HEK293 (cell line): ENCODE results near the gene ZBTB1.

Experiments used
- CTCF ChIA-PET: fragments of 350-600 bp; formaldehyde crosslinking; extraction: SDS; loops from one replicate; lab custom pipeline; 2021; ENCODE audit warnings: antibody characterized with exemption; lab: Yijun Ruan, JAX
- POLR2A ChIA-PET: fragments of 300-600 bp; formaldehyde crosslinking; extraction: SDS; loops from one replicate; lab custom pipeline; 2020; ENCODE audit warnings: antibody characterized with exemption, inconsistent platforms; lab: Yijun Ruan, JAX
- H3K27ac ChIP-seq: fragments of 200-500 bp; sonication (Bioruptor generic); 2 replicates; pipeline ENCODE4 v1.5.1; 2014; ENCODE audit warnings: low read depth, low read length, control low read depth, inconsistent platforms; ENCODE audit errors: extremely low read depth
- H3K36me3 ChIP-seq, 2 experiments: fragments of 200-500 bp in 1 of 2; sonication (Bioruptor generic) in 1 of 2; 1 replicate in 1 of 2; 2 replicates in 1 of 2; pipeline ENCODE4 v1.5.1; 2014 to 2017; ENCODE audit warnings: inconsistent platforms in 2 of 2, low read length in 2 of 2; ENCODE audit not compliant: control insufficient read depth in 2 of 2, insufficient read depth in 1 of 2
- H3K4me1 ChIP-seq: fragments of 200-500 bp; sonication (Bioruptor generic); 2 replicates; pipeline ENCODE4 v1.5.1; 2014; ENCODE audit warnings: mild to moderate bottlenecking, low read length, inconsistent platforms; ENCODE audit not compliant: control insufficient read depth, insufficient read depth
- H3K4me3 ChIP-seq: 2 replicates; pipeline ENCODE4 v1.5.1; 2011; ENCODE audit warnings: low read depth, mild to moderate bottlenecking, control low read depth, low read length, moderate library complexity
- H3K9me3 ChIP-seq: fragments of 200-500 bp; sonication (Bioruptor generic); 2 replicates; pipeline ENCODE4 v1.5.1; 2014; ENCODE audit warnings: low read depth, low read length, inconsistent platforms; ENCODE audit not compliant: control insufficient read depth, insufficient read depth
- BCL6B ChIP-seq: fragments of 450-650 bp; formaldehyde crosslinking; IDR thresholded peaks from 2 replicates; pipeline ENCODE4 v1.5.1; 2017; ENCODE audit warnings: missing biosample characterization, missing genetic modification characterization
- GFI1B ChIP-seq: fragments of 450-650 bp; formaldehyde crosslinking; IDR thresholded peaks from 2 replicates; pipeline ENCODE4 v1.5.1; 2016; ENCODE audit warnings: missing biosample characterization, missing genetic modification characterization
- KLF16 ChIP-seq: fragments of 450-650 bp; formaldehyde crosslinking; IDR thresholded peaks from 2 replicates; pipeline ENCODE4 v1.5.1; 2017; ENCODE audit warnings: missing biosample characterization, missing genetic modification characterization
- KLF7 ChIP-seq: fragments of 450-650 bp; formaldehyde crosslinking; IDR thresholded peaks from 2 replicates; pipeline ENCODE4 v1.5.1; 2016; ENCODE audit warnings: missing biosample characterization, missing genetic modification characterization, borderline replicate concordance
- KLF8 ChIP-seq: fragments of 450-650 bp; formaldehyde crosslinking; IDR thresholded peaks from 2 replicates; pipeline ENCODE4 v1.5.1; 2016; ENCODE audit warnings: missing biosample characterization, missing genetic modification characterization
- MEIS1 ChIP-seq: sonication (generic); formaldehyde crosslinking; IDR thresholded peaks from 2 replicates; pipeline ENCODE4 v1.8.1; 2022; ENCODE audit warnings: missing genetic modification reagents, mild to moderate bottlenecking, borderline replicate concordance
- MYNN ChIP-seq: fragments of 450-650 bp; formaldehyde crosslinking; IDR thresholded peaks from 2 replicates; pipeline ENCODE4 v1.5.1; 2016; ENCODE audit warnings: missing biosample characterization, missing genetic modification characterization, borderline replicate concordance
- PRDM1 ChIP-seq: fragments of 450-650 bp; formaldehyde crosslinking; IDR thresholded peaks from 2 replicates; pipeline ENCODE4; 2016; ENCODE audit warnings: missing biosample characterization, missing genetic modification characterization
- TRIM28 ChIP-seq: IDR thresholded peaks from 2 replicates; pipeline ENCODE4 v1.6.1; 2011; ENCODE audit warnings: low read length, control low read depth, borderline replicate concordance
- ZBTB21 ChIP-seq: fragments of 450-650 bp; formaldehyde crosslinking; IDR thresholded peaks from 2 replicates; pipeline ENCODE4 v1.5.1; 2017; ENCODE audit warnings: missing biosample characterization, missing genetic modification characterization
- ZFP69B ChIP-seq: fragments of 450-650 bp; formaldehyde crosslinking; IDR thresholded peaks from 2 replicates; pipeline ENCODE4 v1.5.1; 2016; ENCODE audit warnings: missing biosample characterization, missing genetic modification characterization
- ZIC2 ChIP-seq: fragments of 450-650 bp; formaldehyde crosslinking; IDR thresholded peaks from 2 replicates; pipeline ENCODE4 v1.5.1; 2016; ENCODE audit warnings: missing biosample characterization, missing genetic modification characterization
- ZNF114 ChIP-seq: fragments of 450-650 bp; formaldehyde crosslinking; IDR thresholded peaks from 2 replicates; pipeline ENCODE4 v1.5.0; 2017; ENCODE audit warnings: missing biosample characterization, missing genetic modification characterization
- ZNF174 ChIP-seq: fragments of 450-650 bp; formaldehyde crosslinking; IDR thresholded peaks from 2 replicates; pipeline ENCODE4 v1.5.0; 2017; ENCODE audit warnings: missing biosample characterization, mild to moderate bottlenecking, missing genetic modification characterization
- ZNF202 ChIP-seq: fragments of 450-650 bp; formaldehyde crosslinking; IDR thresholded peaks from 2 replicates; pipeline ENCODE4 v1.5.1; 2016; ENCODE audit warnings: missing biosample characterization, missing genetic modification characterization, borderline replicate concordance
- ZNF214 ChIP-seq: fragments of 450-650 bp; formaldehyde crosslinking; IDR thresholded peaks from 2 replicates; pipeline ENCODE4 v1.5.1; 2017; ENCODE audit warnings: missing biosample characterization, mild to moderate bottlenecking, missing genetic modification characterization, borderline replicate concordance
- ZNF223 ChIP-seq: fragments of 450-650 bp; formaldehyde crosslinking; IDR thresholded peaks from 2 replicates; pipeline ENCODE4 v1.5.1; 2016; ENCODE audit warnings: missing biosample characterization, missing genetic modification characterization
- ZNF311 ChIP-seq: fragments of 450-650 bp; formaldehyde crosslinking; IDR thresholded peaks from 2 replicates; pipeline ENCODE4 v1.5.1; 2017; ENCODE audit warnings: missing biosample characterization, missing genetic modification characterization, borderline replicate concordance
- ZNF404 ChIP-seq: fragments of 450-650 bp; formaldehyde crosslinking; IDR thresholded peaks from 2 replicates; pipeline ENCODE4 v1.5.1; 2017; ENCODE audit warnings: missing biosample characterization, missing genetic modification characterization
- ZNF558 ChIP-seq: fragments of 450-650 bp; formaldehyde crosslinking; IDR thresholded peaks from 2 replicates; pipeline ENCODE4 v1.5.1; 2016; ENCODE audit warnings: missing biosample characterization, missing genetic modification characterization
- ZNF560 ChIP-seq: fragments of 450-650 bp; formaldehyde crosslinking; IDR thresholded peaks from 2 replicates; pipeline ENCODE4 v1.5.1; 2017; ENCODE audit warnings: missing biosample characterization, missing genetic modification characterization, borderline replicate concordance
- ZNF561 ChIP-seq: fragments of 450-650 bp; IDR thresholded peaks from 2 replicates; pipeline ENCODE4 v1.5.1; 2018; ENCODE audit warnings: missing biosample characterization, missing genetic modification characterization, borderline replicate concordance
- ZNF626 ChIP-seq: fragments of 450-650 bp; sonication (Bioruptor Pico); formaldehyde crosslinking; IDR thresholded peaks from 2 replicates; pipeline ENCODE4 v1.5.1; 2018; ENCODE audit warnings: missing biosample characterization, missing genetic modification characterization, inconsistent platforms
- ZNF664 ChIP-seq: fragments of 450-650 bp; formaldehyde crosslinking; IDR thresholded peaks from 2 replicates; pipeline ENCODE4 v1.5.1; 2016; ENCODE audit warnings: missing biosample characterization, missing genetic modification characterization
- ZNF747 ChIP-seq: fragments of 450-650 bp; formaldehyde crosslinking; IDR thresholded peaks from 2 replicates; pipeline ENCODE4 v1.5.1; 2016; ENCODE audit warnings: missing biosample characterization, missing genetic modification characterization
- ZSCAN4 ChIP-seq: fragments of 450-650 bp; formaldehyde crosslinking; IDR thresholded peaks from 2 replicates; pipeline ENCODE4 v1.5.1; 2017; ENCODE audit warnings: missing biosample characterization, missing genetic modification characterization
- ZSCAN5A ChIP-seq: fragments of 450-650 bp; formaldehyde crosslinking; IDR thresholded peaks from 2 replicates; pipeline ENCODE4 v1.5.1; 2016; ENCODE audit warnings: missing biosample characterization, missing genetic modification characterization
- TF ChIP-seq, protein P1 (sequence below): fragments of 450-650 bp; formaldehyde crosslinking; IDR thresholded peaks from 2 replicates; pipeline ENCODE4 v1.5.1; 2016; ENCODE audit warnings: missing biosample characterization, missing genetic modification characterization

Gene ZBTB1

DNA sequence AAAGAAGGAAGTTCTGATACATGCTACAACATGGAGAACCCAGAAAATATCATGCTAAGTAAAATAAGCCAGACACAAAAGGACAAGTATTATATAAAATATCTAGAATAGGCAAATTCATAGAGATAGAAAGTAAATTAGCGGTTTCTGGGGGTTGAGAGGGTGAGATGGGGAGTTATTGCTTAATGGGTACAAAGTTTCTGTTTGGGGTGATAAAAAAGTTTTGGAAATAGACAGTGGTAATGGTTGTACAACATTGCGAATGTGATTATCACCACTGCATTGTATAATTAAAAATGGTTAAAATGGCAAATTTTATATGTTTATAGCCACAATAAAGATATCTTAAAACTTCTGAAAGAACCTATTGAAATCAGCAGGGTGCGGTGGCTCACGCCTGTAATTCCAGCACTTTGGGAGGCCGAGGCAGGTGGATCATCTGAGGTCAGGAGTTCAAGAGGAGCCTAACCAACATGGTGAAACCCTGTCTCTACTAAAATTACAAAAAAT, 15.9 kb upstream of the ZBTB1 start:
- H3K9me3 ChIP-seq = no peaks in the 10 kb centered on the region
- TF ChIP-seq ZNF311 = no peak
- no peak for TF ChIP-seq ZSCAN5A (tag by site-specific recombination)
- no peak for TF ChIP-seq KLF16 (tag by site-specific recombination)
- no peak for TF ChIP-seq PRDM1 (tag by site-specific recombination)
- no peak for TF ChIP-seq GFI1B
- TF ChIP-seq, protein P1, sequence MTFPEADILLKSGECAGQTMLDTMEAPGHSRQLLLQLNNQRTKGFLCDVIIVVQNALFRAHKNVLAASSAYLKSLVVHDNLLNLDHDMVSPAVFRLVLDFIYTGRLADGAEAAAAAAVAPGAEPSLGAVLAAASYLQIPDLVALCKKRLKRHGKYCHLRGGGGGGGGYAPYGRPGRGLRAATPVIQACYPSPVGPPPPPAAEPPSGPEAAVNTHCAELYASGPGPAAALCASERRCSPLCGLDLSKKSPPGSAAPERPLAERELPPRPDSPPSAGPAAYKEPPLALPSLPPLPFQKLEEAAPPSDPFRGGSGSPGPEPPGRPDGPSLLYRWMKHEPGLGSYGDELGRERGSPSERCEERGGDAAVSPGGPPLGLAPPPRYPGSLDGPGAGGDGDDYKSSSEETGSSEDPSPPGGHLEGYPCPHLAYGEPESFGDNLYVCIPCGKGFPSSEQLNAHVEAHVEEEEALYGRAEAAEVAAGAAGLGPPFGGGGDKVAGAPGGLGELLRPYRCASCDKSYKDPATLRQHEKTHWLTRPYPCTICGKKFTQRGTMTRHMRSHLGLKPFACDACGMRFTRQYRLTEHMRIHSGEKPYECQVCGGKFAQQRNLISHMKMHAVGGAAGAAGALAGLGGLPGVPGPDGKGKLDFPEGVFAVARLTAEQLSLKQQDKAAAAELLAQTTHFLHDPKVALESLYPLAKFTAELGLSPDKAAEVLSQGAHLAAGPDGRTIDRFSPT (tag by site-specific recombination) = no peak
- TF ChIP-seq KLF8 = no peak
- no peak for TF ChIP-seq KLF7 (tag by site-specific recombination)
- no peak for TF ChIP-seq ZNF223 (tag by site-specific recombination)
- no peak for TF ChIP-seq ZNF560
- TF ChIP-seq ZNF747 (tag by site-specific recombination) = no peak
- no peak for TF ChIP-seq ZBTB21 (tag by site-specific recombination)
- ChIA-PET POLR2A (interaction anchor here (0.6 kb wide), 1 partner anchor 39 kb away, joined by 4 read pairs; no protein-coding TSS in a partner anchor), CTCF (interaction anchor here (1.0 to 1.9 kb wide), 2 partner anchors 10 to 59 kb away, joined by 3 to 15 read pairs; no protein-coding TSS in a partner anchor)
- H3K36me3 ChIP-seq = peaks cover 34 to 52% of the 10 kb centered on the region in 2 experiments
- H3K4me3 ChIP-seq = no peak overlapping the region
- no peaks in the 10 kb centered on the region for H3K4me1 ChIP-seq
- no peak overlapping the region for H3K27ac ChIP-seq

DNA sequence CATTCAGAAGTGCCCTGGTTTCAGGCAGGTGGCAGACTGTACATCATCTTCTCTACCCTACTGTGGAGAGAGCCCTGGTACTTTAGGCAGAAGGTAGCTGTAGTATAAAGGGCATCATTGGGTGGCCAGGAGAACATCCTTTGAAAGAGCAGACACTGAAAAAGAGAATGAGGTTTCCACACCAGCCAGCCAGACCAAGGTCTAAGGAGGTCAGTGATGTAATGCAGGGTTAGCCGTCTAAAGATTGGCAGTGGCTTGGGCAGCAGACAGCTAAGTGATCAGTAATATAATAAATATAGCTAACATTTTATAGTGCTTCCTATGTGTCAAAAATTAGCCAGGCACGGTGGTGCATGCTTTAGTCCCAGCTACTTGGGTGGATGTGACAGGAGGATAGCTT, 12.9 kb upstream of the ZBTB1 start:
- Histone ChIP-seq H3K9me3 (no peaks in the 10 kb centered on the region), H3K36me3 (peaks cover 31 to 45% of the 10 kb centered on the region in 2 experiments), H3K4me3 (no peak overlapping the region), H3K4me1 (no peaks in the 10 kb centered on the region), H3K27ac (no peak overlapping the region)
- POLR2A ChIA-PET = interaction anchor here (0.6 kb wide), 1 partner anchor 88 kb away, joined by 4 read pairs; no protein-coding TSS in a partner anchor
- CTCF ChIA-PET = interaction anchor here (0.6 to 1.2 kb wide), 3 partner anchors 9 to 270 kb away, joined by 3 to 4 read pairs (median 4); no protein-coding TSS in a partner anchor
- TF ChIP-seq ZNF558 (tag by site-specific recombination) (no peak), ZNF214 (tag by site-specific recombination) (no peak), MYNN (tag by site-specific recombination) (no peak), ZFP69B (no peak), ZNF114 (tag by site-specific recombination) (no peak), ZNF174 (tag by site-specific recombination) (no peak), TRIM28 (no peak), ZNF664 (tag by site-specific recombination) (no peak), ZNF626 (no peak), ZIC2 (tag by site-specific recombination) (no peak), ZNF404 (tag by site-specific recombination) (no peak), ZNF561 (tag by site-specific recombination) (no peak), ZNF202 (no peak), MEIS1 (CRISPR knock-in tag) (no peak), BCL6B (tag by site-specific recombination) (no peak), ZSCAN4 (no peak), KLF7 (tag by site-specific recombination) (no peak)
